ENCODE results near the gene ZFR2.

GRCh38 chr19:3852177-3852511 lies 16.7 kb downstream of the ZFR2 start:
- TF ChIP-seq POLR2A (IDR thresholded peaks at IDR 0.05; ENCODE audit: low read length) (no peak), GATA1 (IDR thresholded peaks at IDR 0.05; ENCODE audit: low read depth, low read length) (no peak)

All from erythroblast (primary cell).